VCaP (cell line): Measurements from ENCODE around the gene ATP6V1F.

Experiments used
- H3K27ac ChIP-seq: fragments of 450-650 bp; 2 replicates; pipeline ENCODE4 v1.5.1; 2017
- CTCF ChIP-seq: fragments of 450-650 bp; conservative IDR thresholded peaks from 2 replicates; pipeline ENCODE4 v1.5.1; 2017; ENCODE audit warnings: mild to moderate bottlenecking, moderate library complexity

The ATP6V1F gene

GRCh38 chr7:128860158-128861073 lies 2.2 kb upstream of the ATP6V1F start:
- TF ChIP-seq CTCF, result 0 out of 2 replicates have a peak, but pooled peaks have one; percentile 8
- H3K27ac ChIP-seq, result no peak overlapping the region

GRCh38 chr7:128861957-128862570 lies 592 bp upstream of the ATP6V1F start:
- TF ChIP-seq CTCF, result no peak
- peak overlapping the region; percentile 89 for H3K27ac ChIP-seq

- TF ChIP-seq CTCF, result peak; percentile 74
- H3K27ac ChIP-seq, result peak overlapping the region; percentile 89
Measured at GRCh38 chr7:128863433-128863989, 855 bp downstream of the ATP6V1F start.

GRCh38 chr7:128865303-128865702 lies 2.6 kb downstream of the ATP6V1F start:
- no peak overlapping the region; the same call in 1 of the 2 replicates for H3K27ac ChIP-seq
- no peak for TF ChIP-seq CTCF

- no peak for TF ChIP-seq CTCF
- no peak overlapping the region for H3K27ac ChIP-seq
Measured at GRCh38 chr7:128865996-128866877, 3.6 kb downstream of the ATP6V1F start.

GRCh38 chr7:128867241-128867640 lies 4.6 kb downstream of the ATP6V1F start:
- H3K27ac ChIP-seq, result no peak overlapping the region
- no peak for TF ChIP-seq CTCF
